AG04449 (cell line): ENCODE measurements around the gene CAMTA1.
A peak's percentile ranks its signal among the peaks of the same experiment; 100 is the strongest.

Source experiments
- CTCF ChIA-PET: fragments of 350-600 bp; formaldehyde crosslinking; extraction: SDS; loops from one replicate; lab custom pipeline; 2021; ENCODE audit warnings: antibody characterized with exemption; lab: Yijun Ruan, JAX
- POLR2A ChIA-PET: fragments of 400-600, 350-600 bp; formaldehyde crosslinking; extraction: SDS; loops from one replicate; lab custom pipeline; 2020; ENCODE audit warnings: antibody characterized with exemption, inconsistent platforms; lab: Yijun Ruan, JAX
- DNase-seq: peaks from one replicate; pipeline ENCODE4 v3.0.0-alpha.2; 2010; ENCODE audit warnings: low read depth, low spot score
- H3K4me3 ChIP-seq: 2 replicates; pipeline ENCODE4 v1.5.1; 2011; ENCODE audit warnings: low read depth, mild to moderate bottlenecking, control low read depth, low read length
- TF ChIP-seq, protein P1 (sequence below): IDR thresholded peaks from one replicate; pipeline ENCODE4 v1.5.1; 2011; ENCODE audit warnings: mild to moderate bottlenecking, moderate library complexity, low read length, control low read depth, inconsistent platforms; ENCODE audit not compliant: insufficient read depth; ENCODE audit errors: missing control alignments

The CAMTA1 gene

DNA sequence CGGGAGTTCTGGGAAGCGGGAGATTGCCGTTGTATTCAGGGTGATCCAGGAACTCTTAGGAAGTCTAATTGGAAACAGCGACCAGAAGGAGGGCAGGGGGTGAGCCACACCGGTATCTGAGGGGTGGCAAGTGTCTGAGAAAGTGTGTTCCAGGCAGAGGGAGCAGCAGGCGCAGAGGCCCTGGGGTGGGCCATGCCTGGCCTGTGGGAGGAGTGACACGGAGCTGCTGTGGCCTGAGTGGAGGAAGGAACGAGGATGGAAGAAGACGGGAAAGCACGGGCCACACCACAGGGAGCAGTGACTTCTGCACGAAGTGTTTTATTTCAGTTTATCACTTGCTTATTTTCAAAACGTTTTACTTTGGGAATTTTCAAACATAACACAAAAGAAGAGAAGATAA lies 1010.2 kb downstream of the CAMTA1 start:
- no peak overlapping the region for H3K4me3 ChIP-seq
- ChIA-PET POLR2A (no interaction called here), CTCF (interaction anchor here (1.0 to 1.4 kb wide), 2 partner anchors 13 to 43 kb away, joined by 3 to 4 read pairs; no protein-coding TSS in a partner anchor)
- TF ChIP-seq, protein P1, sequence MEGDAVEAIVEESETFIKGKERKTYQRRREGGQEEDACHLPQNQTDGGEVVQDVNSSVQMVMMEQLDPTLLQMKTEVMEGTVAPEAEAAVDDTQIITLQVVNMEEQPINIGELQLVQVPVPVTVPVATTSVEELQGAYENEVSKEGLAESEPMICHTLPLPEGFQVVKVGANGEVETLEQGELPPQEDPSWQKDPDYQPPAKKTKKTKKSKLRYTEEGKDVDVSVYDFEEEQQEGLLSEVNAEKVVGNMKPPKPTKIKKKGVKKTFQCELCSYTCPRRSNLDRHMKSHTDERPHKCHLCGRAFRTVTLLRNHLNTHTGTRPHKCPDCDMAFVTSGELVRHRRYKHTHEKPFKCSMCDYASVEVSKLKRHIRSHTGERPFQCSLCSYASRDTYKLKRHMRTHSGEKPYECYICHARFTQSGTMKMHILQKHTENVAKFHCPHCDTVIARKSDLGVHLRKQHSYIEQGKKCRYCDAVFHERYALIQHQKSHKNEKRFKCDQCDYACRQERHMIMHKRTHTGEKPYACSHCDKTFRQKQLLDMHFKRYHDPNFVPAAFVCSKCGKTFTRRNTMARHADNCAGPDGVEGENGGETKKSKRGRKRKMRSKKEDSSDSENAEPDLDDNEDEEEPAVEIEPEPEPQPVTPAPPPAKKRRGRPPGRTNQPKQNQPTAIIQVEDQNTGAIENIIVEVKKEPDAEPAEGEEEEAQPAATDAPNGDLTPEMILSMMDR, result no peak
- DNase-seq, result no peak

GRCh38 chr1:7805460-7805859 lies 1020.2 kb downstream of the CAMTA1 start:
- ChIA-PET CTCF (interaction anchor here (0.6 to 3.5 kb wide), 5 partner anchors 27 to 501 kb away, joined by 3 to 14 read pairs (median 3); no protein-coding TSS in a partner anchor), POLR2A (no interaction called here)
- no peak for DNase-seq
- no peak overlapping the region for H3K4me3 ChIP-seq
- TF ChIP-seq, protein P1, result no peak

GRCh38 chr1:7808253-7808844 lies 1023.1 kb downstream of the CAMTA1 start:
- H3K4me3 ChIP-seq, result no peak overlapping the region
- ChIA-PET CTCF (interaction anchor here (0.8 to 3.5 kb wide), 18 partner anchors 10 to 167 kb away, joined by 3 to 14 read pairs (median 5); no protein-coding TSS in a partner anchor), POLR2A (interaction anchor here (1.1 kb wide), 1 partner anchor 167 kb away, joined by 3 read pairs; no protein-coding TSS in a partner anchor)
- DNase-seq, result no peak
- TF ChIP-seq, protein P1, result peak; percentile 39

GRCh38 chr1:7809742-7810141 lies 1024.5 kb downstream of the CAMTA1 start:
- TF ChIP-seq, protein P1, result no peak
- no peak overlapping the region for H3K4me3 ChIP-seq
- no peak for DNase-seq
- ChIA-PET POLR2A (no interaction called here), CTCF (interaction anchor here (0.9 to 2.3 kb wide), 4 partner anchors 16 to 133 kb away, joined by 3 to 7 read pairs (median 3); no protein-coding TSS in a partner anchor)

GRCh38 chr1:7810395-7810794 lies 1025.1 kb downstream of the CAMTA1 start:
- H3K4me3 ChIP-seq, result no peak overlapping the region
- DNase-seq, result peak; percentile 37
- ChIA-PET POLR2A (no interaction called here), CTCF (interaction anchor here (0.9 to 2.3 kb wide), 5 partner anchors 14 to 132 kb away, joined by 3 to 7 read pairs (median 3); no protein-coding TSS in a partner anchor)
- TF ChIP-seq, protein P1, result no peak

- TF ChIP-seq, protein P1, result no peak
- CTCF ChIA-PET, result interaction anchor here (1.2 to 2.3 kb wide), 6 partner anchors 9 to 132 kb away, joined by 3 to 7 read pairs (median 4); no protein-coding TSS in a partner anchor
These were observed 1026.2 kb downstream of the CAMTA1 start for GRCh38 chr1:7811476-7811875.

More at GRCh38 chr1:7811476-7811875, 1026.2 kb downstream of the CAMTA1 start:
- no peak for DNase-seq
- POLR2A ChIA-PET, result no interaction called here
- no peak overlapping the region for H3K4me3 ChIP-seq
